ENCODE measurements around the gene JUNB. TPM values are rescaled to one million over a fixed set of nuclear protein-coding genes. Genes with fewer than 3 reads are reported as not detected.

Gene JUNB
- total RNA-seq, 1 experiment from 2014 or later, result 34.8 TPM

DNA sequence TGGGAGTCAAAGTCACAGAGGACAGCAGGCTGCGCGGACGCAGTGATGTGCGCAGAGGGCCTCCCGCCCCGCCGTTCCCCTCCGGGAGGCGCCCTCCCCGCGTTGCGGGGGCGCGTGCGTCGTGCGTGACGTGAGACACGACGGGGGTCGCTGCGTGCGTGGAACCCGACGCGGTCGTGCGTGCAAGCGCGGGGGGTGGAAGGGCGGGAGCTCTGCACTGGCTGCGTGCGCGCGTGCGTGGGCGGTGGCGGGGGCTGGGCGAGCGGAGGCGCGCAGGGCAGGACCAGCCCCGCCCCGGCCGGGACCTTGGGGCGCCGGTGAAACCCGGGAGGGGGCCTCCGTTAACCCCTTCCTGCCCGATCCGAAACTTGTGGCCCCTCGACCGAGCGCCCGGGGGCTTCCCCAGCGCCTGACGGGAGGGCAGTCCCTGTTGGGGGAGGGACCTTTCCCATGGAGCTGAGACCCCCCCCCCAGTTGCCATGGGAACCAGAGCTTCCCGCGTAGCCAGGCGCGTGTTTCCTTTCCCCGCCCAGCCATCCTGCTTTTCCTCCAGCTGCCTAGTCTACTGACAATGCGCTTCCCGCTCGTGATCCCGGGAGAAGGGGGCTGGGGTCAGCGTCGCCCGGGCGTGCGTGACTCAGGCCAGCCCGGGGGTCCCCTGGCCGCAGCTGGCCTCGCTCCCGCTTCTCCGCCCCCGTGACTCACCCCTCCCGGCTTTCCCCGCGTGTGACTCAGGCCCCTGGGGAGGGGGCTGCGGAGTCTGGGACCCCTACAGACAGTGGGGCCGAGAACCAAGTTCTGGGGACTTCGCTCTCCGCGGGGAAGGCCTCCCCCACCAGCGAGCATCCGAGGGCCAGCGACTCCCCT is 8.6 kb upstream of the JUNB start:
- Histone ChIP-seq H3K4me1 (peaks cover 43% of the 10 kb centered on the region), H3K36me3 (no peaks in the 10 kb centered on the region), H3K27ac (peak overlapping the region; percentile 79), H3K27me3 (no peaks in the 10 kb centered on the region), H3K4me3 (peak overlapping the region; percentile 56), H3K9me3 (replicated peaks) (no peaks in the 10 kb centered on the region)
- peak; percentile 91 to 93 for DNase-seq

DNA sequence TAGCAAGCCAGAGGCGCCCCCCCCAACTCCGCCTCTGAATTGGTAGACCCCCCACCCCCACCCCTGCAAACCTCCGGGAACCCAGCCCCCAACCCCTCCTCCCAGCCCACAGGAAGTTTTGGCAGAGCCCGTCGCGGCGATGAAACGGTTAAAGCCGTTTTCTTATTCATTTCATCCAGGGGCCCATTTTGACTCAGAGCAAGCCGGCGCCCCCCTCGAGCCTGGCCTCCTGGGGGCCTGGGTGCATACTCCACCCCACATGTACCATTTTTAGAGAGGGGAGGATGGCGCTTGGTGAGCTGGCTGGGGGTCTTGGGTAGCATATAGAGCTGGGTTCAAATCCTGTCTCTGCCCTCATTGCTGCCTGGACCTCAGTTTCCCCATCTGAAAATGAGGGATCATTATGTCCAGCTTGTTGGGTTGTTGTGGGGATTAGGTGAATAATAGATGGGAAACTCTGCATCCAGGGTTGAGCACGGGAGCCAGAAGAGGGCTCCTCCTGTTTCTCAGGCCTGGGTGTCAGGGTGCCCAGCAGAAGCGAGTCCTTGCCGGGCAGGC is 7.9 kb upstream of the JUNB start:
- no peaks in the 10 kb centered on the region for H3K36me3 ChIP-seq
- peak overlapping the region; percentile 79 for H3K27ac ChIP-seq
- H3K4me3 ChIP-seq, result peak overlapping the region; percentile 56
- H3K27me3 ChIP-seq, result no peaks in the 10 kb centered on the region
- H3K9me3 ChIP-seq (replicated peaks), result no peaks in the 10 kb centered on the region
- peak; percentile 57 to 60 for DNase-seq
- peaks cover 48% of the 10 kb centered on the region for H3K4me1 ChIP-seq

DNA sequence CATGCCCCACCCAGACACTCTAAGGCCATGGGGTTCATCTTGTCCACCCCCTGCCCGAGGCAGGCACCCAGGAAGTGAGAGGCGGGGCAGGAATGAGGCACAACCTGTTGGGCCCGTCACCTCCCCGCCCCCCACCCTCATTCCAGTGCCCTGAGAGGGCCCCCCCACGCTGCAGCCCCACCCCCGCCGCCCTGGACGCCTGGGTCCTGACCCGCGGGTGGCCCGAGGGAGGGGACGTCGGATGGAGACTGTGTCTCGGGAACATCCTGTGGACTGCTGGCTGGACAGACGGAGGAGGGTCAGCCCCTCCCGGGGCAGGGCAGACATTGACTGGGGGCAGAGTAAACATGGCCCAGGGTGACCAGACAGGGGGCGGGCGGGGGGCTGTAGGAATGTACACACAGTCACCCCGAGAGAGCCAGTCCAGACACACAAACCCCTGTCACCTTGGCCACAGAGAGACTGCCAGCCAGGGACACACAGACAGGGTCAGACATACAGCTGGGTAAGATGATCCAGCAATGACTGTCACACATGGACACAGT is 7.4 kb upstream of the JUNB start:
- Histone ChIP-seq H3K27me3 (no peaks in the 10 kb centered on the region), H3K27ac (peak overlapping the region; percentile 79; the same call in 1 of the 2 replicates), H3K4me1 (peaks cover 49% of the 10 kb centered on the region), H3K36me3 (no peaks in the 10 kb centered on the region), H3K4me3 (peak overlapping the region; percentile 56; the same call in 1 of the 2 replicates), H3K9me3 (replicated peaks) (no peaks in the 10 kb centered on the region)
- DNase-seq, result peak in 1 of 2 experiments; percentile 37

DNA sequence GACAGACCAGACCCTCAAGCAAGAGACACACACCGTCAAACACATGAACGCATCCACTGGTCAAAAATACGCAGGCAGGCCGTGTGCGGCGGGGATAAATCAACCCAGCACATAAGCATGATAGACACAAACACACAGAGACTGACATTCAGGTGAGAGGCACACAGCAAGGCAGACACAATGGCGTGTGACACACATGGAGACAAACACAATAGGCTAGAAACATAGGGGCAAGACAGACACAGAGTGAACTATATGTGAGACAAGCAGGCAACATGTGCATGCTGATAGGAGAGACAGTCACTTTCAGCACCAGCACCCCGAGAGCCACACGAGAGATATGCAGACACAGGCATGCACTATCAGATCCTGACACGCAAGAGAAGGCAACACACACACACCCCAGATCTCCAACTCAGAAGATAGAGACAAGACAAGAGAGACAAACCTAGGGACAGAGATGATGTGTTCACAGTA is 6.9 kb upstream of the JUNB start:
- Histone ChIP-seq H3K36me3 (no peaks in the 10 kb centered on the region), H3K27me3 (no peaks in the 10 kb centered on the region), H3K4me1 (peaks cover 47% of the 10 kb centered on the region), H3K4me3 (no peak overlapping the region), H3K9me3 (replicated peaks) (no peaks in the 10 kb centered on the region), H3K27ac (peak overlapping the region; percentile 79; the same call in 1 of the 2 replicates)
- peak in 1 of 2 experiments; percentile 30 for DNase-seq

DNA sequence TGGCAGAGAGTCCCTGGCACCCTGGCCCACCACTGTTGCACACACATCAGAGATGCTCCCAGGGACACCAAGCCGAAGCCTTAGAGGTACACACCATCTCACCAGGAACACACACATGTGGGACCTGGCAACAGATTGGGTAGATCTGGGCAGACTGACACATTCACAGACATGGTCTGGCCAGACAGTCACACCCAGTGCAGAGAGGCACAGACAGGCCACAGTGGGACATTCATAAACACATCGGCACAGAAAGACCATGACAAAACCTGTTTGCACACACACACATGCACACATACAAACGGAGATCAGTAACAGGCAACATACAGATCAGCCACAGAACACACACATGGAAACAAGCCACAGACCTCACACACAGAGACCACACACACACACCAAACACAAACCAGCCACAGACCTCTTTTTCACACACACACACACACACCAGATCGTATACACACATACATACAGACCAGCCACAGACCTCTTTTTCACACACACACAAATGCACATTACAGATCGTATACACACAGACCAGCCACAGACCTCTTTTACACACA is 6.3 kb upstream of the JUNB start:
- peak in 1 of 2 experiments; percentile 33 for DNase-seq
- Histone ChIP-seq H3K9me3 (replicated peaks) (no peaks in the 10 kb centered on the region), H3K27me3 (no peaks in the 10 kb centered on the region), H3K4me1 (peaks cover 43% of the 10 kb centered on the region), H3K27ac (no peak overlapping the region; the same call in 1 of the 2 replicates), H3K36me3 (no peaks in the 10 kb centered on the region), H3K4me3 (no peak overlapping the region)

DNA sequence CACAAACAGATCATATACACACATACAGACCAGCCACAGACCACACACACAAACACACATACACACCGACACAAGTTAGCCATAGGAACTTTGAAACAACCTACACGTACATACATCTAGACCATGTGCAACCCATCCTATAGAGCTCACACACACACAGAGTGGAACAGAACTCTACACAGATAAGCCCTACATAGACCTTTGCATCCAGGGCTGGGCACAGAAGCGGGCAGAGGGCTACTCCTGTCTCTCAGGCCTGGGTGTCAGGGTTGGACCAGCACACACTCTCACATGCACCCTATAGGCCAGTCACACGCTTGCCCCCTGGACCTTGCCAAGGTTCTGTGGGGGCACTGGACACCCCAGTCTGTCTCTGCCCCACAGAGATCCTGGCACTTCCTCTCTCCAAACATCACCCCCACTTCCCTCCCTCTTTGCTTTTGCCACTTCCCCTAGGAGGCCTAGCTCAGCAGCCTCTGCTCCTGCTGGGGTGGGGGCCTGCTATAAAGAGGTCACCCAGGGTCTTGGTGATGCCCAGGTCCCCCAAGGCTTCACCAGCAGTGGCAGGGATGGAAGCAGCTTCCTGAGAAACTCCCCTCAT is 5.8 kb upstream of the JUNB start:
- DNase-seq, result no peak
- no peaks in the 10 kb centered on the region for H3K36me3 ChIP-seq
- H3K9me3 ChIP-seq (replicated peaks), result no peaks in the 10 kb centered on the region
- no peak overlapping the region for H3K4me3 ChIP-seq
- no peak overlapping the region for H3K27ac ChIP-seq
- H3K4me1 ChIP-seq, result peaks cover 46% of the 10 kb centered on the region
- H3K27me3 ChIP-seq, result no peaks in the 10 kb centered on the region

DNA sequence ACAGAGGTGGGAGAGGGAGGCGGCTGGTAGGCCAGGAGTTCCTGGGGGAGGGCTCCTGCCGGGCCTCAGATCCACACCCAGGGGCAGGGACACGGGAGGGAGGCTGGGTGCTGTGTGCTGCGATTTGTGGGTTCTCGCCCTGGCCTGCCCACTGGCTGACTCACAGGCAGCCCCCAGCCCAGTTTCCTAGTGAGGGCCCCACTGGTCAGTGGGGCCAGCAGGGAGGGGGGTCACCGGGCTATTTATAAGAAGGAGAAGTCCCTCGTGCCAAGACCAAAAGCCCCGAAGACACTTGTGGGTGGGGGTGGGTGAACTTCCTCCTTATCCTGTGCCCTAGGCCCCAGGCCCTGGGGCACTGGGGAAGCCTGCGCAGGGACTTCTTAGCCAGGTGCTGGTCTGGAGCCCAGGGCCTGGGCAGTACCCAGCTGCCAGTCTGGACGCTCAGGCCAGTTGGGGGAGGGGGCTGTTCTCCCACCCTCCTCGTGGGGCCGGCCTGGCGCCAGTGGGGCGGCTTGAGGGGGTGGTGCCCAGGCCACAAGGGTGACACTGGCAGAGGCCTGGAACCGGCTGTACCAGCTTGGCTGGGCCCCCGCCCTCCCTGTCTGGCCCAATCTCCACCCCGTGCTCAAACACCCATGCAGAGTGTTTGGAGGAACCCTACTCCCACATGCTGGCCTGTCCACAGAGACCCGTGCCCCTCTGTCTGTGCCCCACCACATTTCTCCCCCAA is 5.0 kb upstream of the JUNB start:
- H3K27ac ChIP-seq, result no peak overlapping the region
- H3K4me1 ChIP-seq, result peaks cover 52% of the 10 kb centered on the region
- H3K9me3 ChIP-seq (replicated peaks), result no peaks in the 10 kb centered on the region
- no peaks in the 10 kb centered on the region for H3K36me3 ChIP-seq
- DNase-seq, result no peak
- no peaks in the 10 kb centered on the region for H3K27me3 ChIP-seq
- H3K4me3 ChIP-seq, result no peak overlapping the region

DNA sequence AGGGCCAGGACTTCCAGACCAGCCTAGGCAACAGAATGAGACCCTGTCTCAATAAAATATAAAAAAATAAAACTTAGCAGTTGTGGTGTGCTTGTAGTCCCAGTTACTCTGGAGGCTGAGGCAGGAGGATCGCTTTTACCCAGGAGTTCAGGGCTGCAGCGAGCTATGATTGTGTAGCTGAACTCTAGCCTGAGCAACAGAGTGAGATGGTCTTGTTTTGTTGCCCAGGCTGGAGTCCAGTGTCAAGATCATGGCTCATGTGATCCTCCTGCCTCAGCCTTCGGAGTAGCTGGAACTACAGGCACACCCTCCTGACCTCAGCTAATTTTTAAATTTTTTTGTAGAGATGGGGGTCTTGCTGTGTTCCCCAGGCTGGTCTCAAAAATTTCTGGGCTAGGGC is 4.3 kb upstream of the JUNB start:
- Histone ChIP-seq H3K4me3 (no peak overlapping the region), H3K9me3 (replicated peaks) (no peaks in the 10 kb centered on the region), H3K36me3 (no peaks in the 10 kb centered on the region), H3K4me1 (peaks cover 52% of the 10 kb centered on the region), H3K27me3 (no peaks in the 10 kb centered on the region), H3K27ac (no peak overlapping the region)
- no peak for DNase-seq

DNA sequence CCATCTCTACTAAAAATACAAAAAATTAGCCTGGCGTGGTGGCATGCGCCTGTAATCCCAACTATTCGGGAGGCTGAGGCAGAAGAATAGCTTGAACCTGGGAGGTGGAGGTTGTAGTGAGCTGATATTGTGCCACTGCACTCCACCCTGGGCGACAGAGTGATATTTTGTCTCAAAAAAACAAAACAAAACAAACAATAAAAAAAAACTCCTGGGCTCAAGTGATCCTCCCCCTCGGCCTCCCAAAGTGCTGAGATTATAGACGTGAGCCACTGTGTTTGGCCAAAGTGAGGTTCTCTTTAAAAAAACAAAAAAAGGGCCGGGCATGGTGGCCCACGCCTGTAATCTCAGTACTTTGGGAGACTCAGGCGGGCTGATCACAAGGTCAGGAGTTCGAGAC is 3.8 kb upstream of the JUNB start:
- H3K4me3 ChIP-seq, result no peak overlapping the region
- H3K4me1 ChIP-seq, result peaks cover 52% of the 10 kb centered on the region
- no peaks in the 10 kb centered on the region for H3K27me3 ChIP-seq
- DNase-seq, result no peak
- no peaks in the 10 kb centered on the region for H3K9me3 ChIP-seq (replicated peaks)
- no peak overlapping the region for H3K27ac ChIP-seq
- no peaks in the 10 kb centered on the region for H3K36me3 ChIP-seq

DNA sequence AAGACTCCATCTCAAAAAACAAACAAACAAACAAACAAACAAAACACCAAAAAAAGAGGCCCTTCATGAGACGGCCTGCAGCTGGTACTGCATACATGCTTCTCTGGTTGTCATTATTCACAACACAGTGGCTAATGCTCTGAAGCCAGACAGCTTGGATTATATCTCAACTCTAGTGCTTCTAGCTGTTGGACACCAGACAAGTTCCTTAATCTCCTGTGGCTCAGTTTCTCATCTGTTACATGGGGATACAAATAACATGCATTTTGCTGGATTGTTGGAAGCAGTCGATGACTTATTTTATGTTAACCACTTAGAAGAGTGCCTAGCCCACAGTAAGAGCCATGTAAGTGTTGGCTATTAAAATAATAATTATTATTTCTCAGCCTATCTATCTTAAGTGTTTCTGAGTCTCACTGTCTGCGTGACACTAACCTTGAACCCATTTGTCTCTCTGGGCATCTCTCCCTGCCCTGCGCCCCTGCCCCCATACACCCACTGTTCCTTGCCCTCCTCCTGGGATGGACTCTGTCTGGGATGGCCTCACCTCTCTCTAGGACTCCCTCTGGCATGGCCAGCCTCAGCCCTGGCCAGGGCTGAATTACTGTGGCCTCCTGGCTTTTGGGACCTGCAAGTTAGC is 3.1 kb upstream of the JUNB start:
- Histone ChIP-seq H3K4me3 (peak overlapping the region; percentile 80), H3K9me3 (replicated peaks) (no peaks in the 10 kb centered on the region), H3K27me3 (no peaks in the 10 kb centered on the region), H3K4me1 (peaks cover 52% of the 10 kb centered on the region), H3K36me3 (no peaks in the 10 kb centered on the region), H3K27ac (peak overlapping the region; percentile 70)
- DNase-seq, result no peak

DNA sequence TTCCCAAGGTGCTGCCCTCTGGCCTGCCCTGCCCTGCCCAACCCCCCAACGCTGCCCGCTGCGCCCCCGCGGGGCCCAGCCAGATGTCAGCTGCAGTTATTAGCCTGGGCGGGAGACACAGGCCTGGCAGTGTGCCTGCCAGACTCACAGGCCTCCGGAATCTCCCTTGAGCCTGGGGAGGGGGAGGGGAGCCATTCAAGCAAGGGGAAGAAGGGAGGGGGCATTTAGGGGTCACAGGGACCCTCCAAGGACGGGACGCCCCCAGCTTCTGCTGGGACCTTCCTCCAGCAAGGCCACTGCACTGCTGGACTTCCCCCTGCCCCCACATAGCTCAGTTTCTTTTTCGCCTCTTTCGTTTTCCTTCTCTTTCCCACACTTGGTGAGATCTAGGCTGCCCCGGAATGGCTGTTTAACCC is 2.6 kb upstream of the JUNB start:
- H3K4me1 ChIP-seq, result peaks cover 48% of the 10 kb centered on the region
- H3K27me3 ChIP-seq, result no peaks in the 10 kb centered on the region
- peak overlapping the region; percentile 70 for H3K27ac ChIP-seq
- peak overlapping the region; percentile 80 for H3K4me3 ChIP-seq
- no peaks in the 10 kb centered on the region for H3K36me3 ChIP-seq
- no peaks in the 10 kb centered on the region for H3K9me3 ChIP-seq (replicated peaks)
- peak; percentile 93 to 94 for DNase-seq

DNA sequence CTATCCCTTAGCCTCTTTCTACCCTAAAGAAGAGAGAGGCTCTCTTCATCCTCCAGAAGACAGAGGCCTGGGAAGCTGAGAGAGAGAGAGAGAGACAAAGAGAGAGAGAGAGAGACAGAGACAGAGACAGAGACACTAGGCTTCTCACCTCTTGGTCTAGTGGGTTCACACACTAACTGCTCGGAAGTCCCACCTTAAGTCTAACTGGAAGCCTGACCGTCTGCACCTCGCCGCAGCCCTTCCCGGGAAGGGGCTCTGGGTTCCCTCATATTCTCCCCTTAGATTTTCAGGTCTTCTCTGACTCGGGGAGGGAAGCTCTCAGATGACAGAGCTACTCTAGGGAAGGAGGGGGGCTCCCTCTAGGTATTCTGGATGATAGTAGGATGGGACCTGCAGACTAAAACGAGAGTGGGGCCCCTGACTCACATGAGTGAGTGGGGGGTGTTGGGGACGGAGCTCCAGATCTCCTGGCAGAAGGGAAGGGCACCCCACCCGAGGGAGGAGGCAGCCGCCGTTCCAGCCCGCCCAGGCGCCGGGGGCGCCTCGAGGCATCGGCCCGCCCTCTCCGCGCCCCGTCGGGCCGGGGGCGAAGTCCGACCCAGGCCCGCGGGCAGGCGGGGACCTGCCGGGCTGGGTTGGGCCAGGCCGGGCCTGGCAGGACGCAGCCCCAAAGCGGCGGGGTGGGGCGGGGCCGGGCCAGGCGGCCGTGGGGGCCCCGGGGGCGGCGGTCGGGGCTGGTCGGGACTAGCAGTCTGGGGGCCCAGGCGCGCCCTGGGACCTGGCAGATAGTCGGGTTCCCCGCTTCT is 2.0 kb upstream of the JUNB start:
- peak overlapping the region; percentile 80 for H3K4me3 ChIP-seq
- no peaks in the 10 kb centered on the region for H3K9me3 ChIP-seq (replicated peaks)
- peak overlapping the region; percentile 70 for H3K27ac ChIP-seq
- no peaks in the 10 kb centered on the region for H3K27me3 ChIP-seq
- DNase-seq, result peak; percentile 66 to 69
- no peaks in the 10 kb centered on the region for H3K36me3 ChIP-seq
- peaks cover 42% of the 10 kb centered on the region for H3K4me1 ChIP-seq
